Loucy (cell line): ENCODE results near the gene PRR5.

ENCODE experiments used
- CTCF ChIP-seq: fragments of 200-600 bp; sonication (generic); conservative IDR thresholded peaks from 2 replicates; pipeline ENCODE4 v1.5.1; 2014; ENCODE audit warnings: mild to moderate bottlenecking, antibody characterized with exemption, low read length
- EZH2phosphoT487 ChIP-seq: fragments of 200-600 bp; IDR thresholded peaks from 2 replicates; pipeline ENCODE4 v1.6.1; 2018; ENCODE audit warnings: antibody characterized with exemption, mild to moderate bottlenecking, moderate library complexity, borderline replicate concordance

GRCh38 chr22:44682556-44683168, 19.3 kb upstream of the PRR5 start:
- no peak for TF ChIP-seq CTCF
- no peak for TF ChIP-seq EZH2phosphoT487
